Kidney capillary endothelial cell (primary cell): ENCODE measurements around the gene ATF6B.
"Not testable (repeated sequence)": the region's sequence is repeated elsewhere in the genome, so short reads cannot be mapped to it uniquely, and the experiment has no call there.

Experiments
- DNase-seq: peaks from one replicate; pipeline ENCODE4 v3.0.0-alpha.2; 2018; ENCODE audit warnings: low spot score

Gene ATF6B

GRCh38 chr6:32154514-32155161 lies 26.6 kb upstream of the ATF6B start:
- DNase-seq: peak; percentile 29

GRCh38 chr6:32153564-32154513 lies 25.8 kb upstream of the ATF6B start, which contains the start of gene PPT2:
PPT2 (plus strand) TSS chr6:32154141; CDS start chr6:32154595, 454 bp downstream.
- peak; percentile 86 for DNase-seq

GRCh38 chr6:32152769-32153563 lies 24.9 kb upstream of the ATF6B start:
- no peak for DNase-seq

- DNase-seq: no peak
Measured at GRCh38 chr6:32151863-32152768, 24.1 kb upstream of the ATF6B start, which contains the start of gene PRRT1. PRRT1 (minus strand) TSS chr6:32151939; CDS start chr6:32151827, 112 bp downstream.

GRCh38 chr6:32151181-32151862 lies 23.3 kb upstream of the ATF6B start:
- no peak for DNase-seq

- DNase-seq: no peak
Measured at GRCh38 chr6:32149932-32150870, 22.2 kb upstream of the ATF6B start.

- DNase-seq: no peak
Measured at GRCh38 chr6:32149092-32149755, 21.2 kb upstream of the ATF6B start.

GRCh38 chr6:32148289-32149091 lies 20.4 kb upstream of the ATF6B start:
- DNase-seq: peak; percentile 74

- no peak for DNase-seq
Measured at GRCh38 chr6:32147401-32148132, 19.5 kb upstream of the ATF6B start.

- DNase-seq: no peak
Measured at GRCh38 chr6:32146687-32147086, 18.6 kb upstream of the ATF6B start.

GRCh38 chr6:32146287-32146686 lies 18.2 kb upstream of the ATF6B start:
- no peak for DNase-seq

- not testable (repeated sequence) for DNase-seq
Measured at GRCh38 chr6:32144238-32144637, 16.2 kb upstream of the ATF6B start.

GRCh38 chr6:32140420-32141046 lies 12.5 kb upstream of the ATF6B start:
- DNase-seq: no peak

- no peak for DNase-seq
Measured at GRCh38 chr6:32139590-32139989, 11.5 kb upstream of the ATF6B start.

GRCh38 chr6:32137454-32137853 lies 9.4 kb upstream of the ATF6B start:
- DNase-seq: no peak

GRCh38 chr6:32133786-32134185 lies 5.7 kb upstream of the ATF6B start:
- DNase-seq: no peak

GRCh38 chr6:32132110-32132509 lies 4.1 kb upstream of the ATF6B start:
- no peak for DNase-seq
